HT1080 (cell line): ENCODE measurements around the gene MAP3K10. TPM values are rescaled to one million over a fixed set of nuclear protein-coding genes. Genes with fewer than 3 reads are reported as not detected.
A peak's percentile ranks its signal among the peaks of the same experiment; 100 is the strongest.
"Not testable (repeated sequence)": the region's sequence is repeated elsewhere in the genome, so short reads cannot be mapped to it uniquely, and the experiment has no call there.

ENCODE experiments used
- DNase-seq: peaks from one replicate; pipeline ENCODE4 v3.0.0-alpha.2; 2015; ENCODE audit warnings: low read depth
- polyA plus RNA-seq, 2 experiments: library from polyadenylated mRNA; depleted of rRNA; stranded (reverse); fragments of >200 nt; gene quantifications; 2 replicates each; pipeline ENCODE4 v1.2.3, GENCODE V29; 2015
- total RNA-seq: library from RNA; depleted of rRNA; stranded (reverse); fragments of >200 nt; shearing (Covaris generic); gene quantifications from 2 replicates; pipeline ENCODE4 v1.2.3, GENCODE V29; 2014; rRNA removed

The MAP3K10 gene
- 4.9 and 8.0 TPM in 2 replicates for total RNA-seq
- polyA plus RNA-seq (2015; cell fraction: cytosol; rRNA removed), result 6.5 and 7.4 TPM in 2 replicates
- polyA plus RNA-seq (2015; cell fraction: nucleus; rRNA removed), result 28.7 and 31.6 TPM in 2 replicates

DNA sequence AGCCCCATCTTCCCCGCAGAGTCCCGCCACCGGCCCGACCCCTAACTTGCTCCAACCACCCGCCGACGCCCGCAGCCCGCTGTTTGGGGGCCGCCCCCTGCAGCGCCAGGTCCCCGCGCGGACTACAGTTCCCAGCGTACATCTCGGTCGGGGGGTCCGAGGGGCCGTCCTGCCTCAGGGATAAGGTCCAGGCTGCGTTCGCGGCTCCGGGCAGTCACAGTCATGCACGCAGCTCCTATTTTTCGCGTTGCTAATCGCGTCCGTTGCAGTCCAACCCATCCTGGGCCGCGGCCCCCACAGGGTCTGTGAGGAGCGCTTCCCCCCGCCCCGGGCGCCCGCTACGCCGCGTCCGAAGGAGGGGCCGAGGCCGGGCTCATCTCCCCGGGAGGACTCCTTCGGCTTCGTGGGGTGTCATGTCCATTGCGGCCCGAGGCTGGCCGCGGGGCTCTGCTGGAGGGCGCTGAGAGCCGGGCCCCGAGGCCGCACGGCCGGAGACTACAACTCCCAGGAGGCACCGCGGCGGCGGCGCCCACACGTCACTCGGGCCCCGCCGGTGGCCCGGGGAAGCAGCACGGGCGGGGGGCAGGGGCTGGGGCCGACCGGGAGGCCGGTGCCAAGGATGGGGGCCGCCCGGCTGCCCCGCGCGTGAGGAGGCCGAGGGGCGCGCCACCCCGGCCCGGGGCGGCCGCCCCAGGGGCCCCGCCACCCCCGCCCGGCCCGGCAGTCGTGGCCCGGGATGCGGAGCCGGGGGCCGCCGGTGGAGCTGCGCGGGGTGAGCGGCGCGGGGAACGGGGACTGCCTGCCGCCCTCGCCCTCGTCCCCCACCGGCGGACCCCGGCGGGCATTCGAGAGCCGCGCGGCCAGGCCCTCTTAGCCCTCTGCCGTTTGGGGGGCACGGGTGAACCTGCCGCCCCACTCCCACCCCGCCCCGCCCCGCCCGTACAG is at the start of gene MAP3K10:
MAP3K10 (plus strand) TSS at position 536 of the 945 bp plus-strand sequence. CDS start 606 bp downstream, outside the sequence.
- DNase-seq, result peak; percentile 84

DNA sequence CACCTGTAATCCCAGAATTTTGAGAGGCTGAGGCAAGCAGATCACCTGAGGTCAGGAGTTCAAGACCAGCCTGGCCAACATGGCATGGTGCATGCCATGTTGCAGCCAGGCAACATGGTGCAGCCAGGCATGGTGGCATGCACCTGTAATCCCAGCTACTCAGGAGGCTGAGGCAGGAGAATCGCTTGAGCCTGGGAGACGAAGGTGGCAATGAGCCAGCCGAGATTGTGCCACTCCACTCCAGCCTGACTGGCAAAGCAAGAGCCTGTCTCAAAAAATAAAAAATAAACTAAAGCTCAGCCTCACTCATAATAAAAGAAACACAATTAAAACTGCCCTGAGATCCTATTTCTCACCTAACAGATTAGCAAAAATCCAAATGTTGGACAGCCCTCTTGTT is 49.7 kb upstream of the MAP3K10 start:
- no peak for DNase-seq

DNA sequence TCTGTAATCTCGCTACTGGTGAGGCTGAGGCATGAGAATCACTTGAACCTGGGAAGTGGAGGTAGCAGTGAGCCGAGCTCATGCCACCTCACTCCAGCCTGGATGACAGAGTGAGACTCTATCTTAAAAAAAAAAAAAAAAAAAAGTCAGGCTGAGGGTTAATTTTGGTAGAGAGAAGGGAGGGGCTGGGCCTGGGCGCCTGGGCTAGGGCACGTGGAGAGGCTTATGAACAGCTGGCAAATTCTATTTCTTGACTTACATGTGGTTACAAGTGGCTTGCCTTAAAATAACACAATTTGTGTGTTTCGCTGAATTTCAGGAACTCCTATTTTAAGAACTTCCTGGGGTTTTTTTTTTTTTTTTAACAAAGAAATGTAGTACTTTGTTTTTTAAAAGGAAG is 47.6 kb upstream of the MAP3K10 start:
- DNase-seq, result no peak

DNA sequence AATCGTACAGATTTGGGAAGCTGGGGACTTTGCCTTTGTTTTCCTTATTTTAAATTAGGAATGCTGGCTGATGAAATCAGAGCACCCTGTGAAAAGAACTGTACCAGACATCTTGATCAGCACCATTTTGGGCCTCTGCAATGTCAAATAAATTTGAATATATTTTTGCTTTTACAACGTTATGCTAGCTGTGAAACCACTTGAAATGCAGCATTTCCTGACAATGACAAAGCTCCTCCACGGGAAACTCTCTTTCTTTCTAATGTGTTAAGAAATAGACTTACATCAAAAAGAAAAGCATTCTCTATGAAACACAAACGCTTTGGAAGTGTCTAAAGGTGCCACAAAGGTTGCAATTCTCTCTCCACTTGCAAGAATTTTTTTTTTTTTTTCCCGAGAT is 47.1 kb upstream of the MAP3K10 start:
- DNase-seq, result no peak

GRCh38 chr19:40144947-40145748 is 46.1 kb upstream of the MAP3K10 start:
- no peak for DNase-seq

GRCh38 chr19:40145749-40146029 is 45.5 kb upstream of the MAP3K10 start:
- not testable (repeated sequence) for DNase-seq

DNA sequence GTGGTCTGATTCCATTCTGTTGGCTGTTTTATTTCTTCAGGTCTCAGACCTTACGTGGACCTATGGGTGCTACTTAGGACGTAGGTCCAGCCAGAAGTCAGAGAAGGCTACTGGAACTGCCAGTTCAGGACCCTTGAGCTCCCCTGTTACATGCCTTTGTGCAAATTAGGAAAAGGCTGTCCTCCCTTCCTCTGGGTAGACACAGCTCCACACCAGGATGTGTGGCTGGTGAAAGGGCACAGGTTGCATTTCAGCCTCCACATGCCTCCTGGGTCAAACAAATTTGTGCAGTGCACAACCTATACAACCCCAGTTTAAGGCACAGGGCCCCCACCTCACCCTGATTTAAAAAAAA is 43.9 kb upstream of the MAP3K10 start:
- DNase-seq, result no peak

DNA sequence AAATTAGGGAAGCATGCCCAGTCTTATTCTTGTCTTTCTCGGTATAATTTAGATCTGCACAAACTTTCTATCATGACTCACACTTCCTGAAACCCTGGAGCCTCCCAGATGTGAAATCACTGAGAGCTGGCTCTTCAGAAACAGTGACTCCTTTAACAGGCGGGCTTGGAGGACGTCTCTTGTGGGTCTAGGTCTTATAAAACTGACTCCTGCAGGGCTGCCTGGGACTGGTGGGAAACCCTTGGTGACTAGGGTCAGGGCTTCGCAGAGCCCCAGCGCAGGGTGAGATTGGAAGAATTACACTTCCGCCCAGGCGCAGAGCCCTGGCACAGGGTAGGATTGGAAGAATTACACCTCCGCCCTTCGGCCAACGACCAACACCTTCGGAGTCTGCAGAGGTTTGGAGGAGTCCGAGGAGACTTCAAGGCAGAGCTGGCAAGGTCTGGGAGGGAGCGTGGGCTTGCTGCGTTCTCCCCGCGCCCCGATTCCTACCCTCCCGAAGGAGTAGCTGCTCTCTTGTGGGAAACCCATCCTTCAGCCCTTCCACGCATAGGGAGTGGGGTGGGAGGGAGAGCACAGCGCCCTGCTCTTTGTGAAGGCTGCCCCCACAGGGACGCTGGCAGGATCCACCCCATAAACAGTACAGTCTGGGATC is 43.4 kb upstream of the MAP3K10 start:
- peak; percentile 91 for DNase-seq

- no peak for DNase-seq
Observed at GRCh38 chr19:40149501-40149900, 41.7 kb upstream of the MAP3K10 start.

GRCh38 chr19:40150170-40150569 is 41.1 kb upstream of the MAP3K10 start:
- DNase-seq, result no peak

DNA sequence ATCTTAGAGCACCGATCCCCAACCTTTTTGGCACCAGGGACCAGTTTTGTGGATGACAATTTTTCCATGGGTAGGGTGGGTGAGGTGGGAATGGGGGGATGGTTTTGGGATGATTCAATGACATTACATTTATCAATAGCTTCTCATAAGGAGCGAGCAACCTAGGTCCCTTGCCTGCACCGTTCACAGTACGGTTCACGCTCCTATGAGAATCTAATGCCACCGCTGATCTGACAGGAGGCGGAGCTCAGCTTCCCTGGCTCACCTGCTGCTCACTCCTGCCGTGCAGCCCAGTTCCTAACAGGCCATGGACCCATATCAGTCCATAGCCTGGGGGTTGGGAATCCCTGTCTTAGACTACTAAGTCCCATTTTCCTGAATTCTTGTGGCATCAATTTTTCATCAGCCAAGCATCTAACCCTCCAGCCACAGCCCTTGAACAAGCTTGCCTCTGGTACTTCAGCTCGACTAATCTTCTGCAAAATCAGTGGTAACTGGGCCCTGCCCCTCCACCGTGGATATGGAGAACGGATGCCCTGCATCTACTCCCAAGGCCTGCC is 37.0 kb upstream of the MAP3K10 start:
- no peak for DNase-seq

DNA sequence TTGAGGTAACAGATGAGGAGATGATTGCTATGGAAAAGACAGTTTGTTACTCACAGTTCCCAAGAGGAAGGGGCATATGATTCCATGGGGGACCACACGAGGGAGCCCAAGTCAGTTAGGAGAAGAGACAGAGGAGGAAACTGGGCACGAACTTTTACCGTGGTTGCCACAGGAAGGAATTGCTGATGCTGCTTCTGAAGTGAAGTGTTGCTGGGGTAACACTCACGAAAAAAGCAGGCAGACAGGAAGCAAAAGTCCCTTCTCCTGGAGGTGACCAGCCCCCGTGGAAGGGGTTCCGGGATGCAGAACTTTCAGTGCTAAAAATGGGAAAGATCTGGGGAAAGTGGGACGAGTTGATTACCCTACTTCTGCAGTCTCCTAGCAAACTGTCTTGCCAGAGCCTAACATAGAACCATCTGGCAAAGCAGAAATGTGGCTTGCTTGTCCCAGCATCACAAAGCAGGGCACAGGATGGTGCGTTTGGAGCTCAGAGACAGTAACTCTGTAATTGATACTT is 35.4 kb upstream of the MAP3K10 start:
- peak; percentile 74 for DNase-seq

DNA sequence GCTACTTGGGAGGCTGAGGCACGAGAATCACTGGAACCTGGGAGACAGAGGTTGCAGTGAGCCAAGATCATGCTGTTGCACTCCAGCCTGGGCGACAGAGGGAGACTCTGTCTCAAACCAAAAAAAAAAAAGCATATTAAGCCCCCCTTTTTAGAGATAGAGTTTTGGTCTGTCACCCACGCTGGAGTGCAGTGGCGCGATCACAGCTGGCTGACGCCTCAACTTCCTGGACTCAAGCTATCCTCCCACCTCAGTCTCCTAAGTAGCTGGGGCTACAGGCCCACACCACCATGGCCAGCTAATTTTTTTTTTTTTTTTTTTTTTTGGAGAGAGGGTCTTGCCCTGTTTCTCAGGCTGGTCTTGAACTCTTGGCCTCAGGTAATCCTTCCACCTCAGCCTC is 34.2 kb upstream of the MAP3K10 start:
- DNase-seq, result no peak

DNA sequence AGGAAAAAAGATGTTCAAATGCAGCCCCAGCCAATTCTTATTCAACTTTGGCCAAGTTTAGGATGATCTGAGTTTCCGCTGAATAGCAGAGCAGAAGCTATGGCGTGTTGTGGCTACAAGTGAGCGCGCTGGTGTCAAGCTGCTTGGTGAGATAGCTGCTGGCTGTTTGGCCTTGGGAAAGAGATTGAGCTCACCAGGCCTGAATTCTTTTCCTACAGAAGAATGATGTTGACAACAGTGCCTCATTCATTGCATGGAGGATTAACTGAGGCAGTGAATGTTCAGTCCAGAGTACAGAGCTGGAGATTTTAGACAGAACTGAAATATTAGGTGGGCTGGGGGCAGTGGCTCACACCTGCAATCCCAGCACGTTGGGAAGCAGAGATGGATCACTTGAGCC is 31.5 kb upstream of the MAP3K10 start:
- no peak for DNase-seq

GRCh38 chr19:40162104-40162503 is 29.1 kb upstream of the MAP3K10 start:
- no peak for DNase-seq

DNA sequence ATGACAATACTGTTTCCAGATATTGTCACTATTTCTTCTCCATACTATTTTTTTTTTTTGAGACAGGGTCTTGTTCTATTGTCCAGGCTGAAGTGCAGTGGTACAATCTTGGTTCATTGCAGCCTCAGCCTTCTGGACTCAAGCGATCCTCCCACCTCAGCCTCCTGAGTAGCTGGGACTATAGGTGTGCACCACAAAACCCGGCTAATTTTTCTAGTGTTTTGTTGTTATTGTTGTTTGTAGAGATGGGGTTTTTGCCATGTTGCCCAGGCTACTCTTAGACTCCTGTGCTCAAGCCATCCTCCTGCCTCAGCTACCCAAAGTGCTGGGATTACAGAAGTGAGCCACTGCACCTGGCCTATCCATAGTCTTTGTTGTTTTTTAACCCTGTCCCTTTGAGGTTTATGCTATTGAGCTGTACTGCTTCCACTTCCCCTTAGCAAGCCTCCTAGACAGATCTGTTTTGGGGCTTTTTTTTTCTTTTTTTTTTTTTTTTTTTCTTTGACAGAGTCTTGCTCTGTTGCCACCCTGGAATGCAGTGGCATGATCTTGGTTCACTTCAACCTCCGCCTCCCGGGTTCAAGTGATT is 27.6 kb upstream of the MAP3K10 start:
- DNase-seq, result no peak

DNA sequence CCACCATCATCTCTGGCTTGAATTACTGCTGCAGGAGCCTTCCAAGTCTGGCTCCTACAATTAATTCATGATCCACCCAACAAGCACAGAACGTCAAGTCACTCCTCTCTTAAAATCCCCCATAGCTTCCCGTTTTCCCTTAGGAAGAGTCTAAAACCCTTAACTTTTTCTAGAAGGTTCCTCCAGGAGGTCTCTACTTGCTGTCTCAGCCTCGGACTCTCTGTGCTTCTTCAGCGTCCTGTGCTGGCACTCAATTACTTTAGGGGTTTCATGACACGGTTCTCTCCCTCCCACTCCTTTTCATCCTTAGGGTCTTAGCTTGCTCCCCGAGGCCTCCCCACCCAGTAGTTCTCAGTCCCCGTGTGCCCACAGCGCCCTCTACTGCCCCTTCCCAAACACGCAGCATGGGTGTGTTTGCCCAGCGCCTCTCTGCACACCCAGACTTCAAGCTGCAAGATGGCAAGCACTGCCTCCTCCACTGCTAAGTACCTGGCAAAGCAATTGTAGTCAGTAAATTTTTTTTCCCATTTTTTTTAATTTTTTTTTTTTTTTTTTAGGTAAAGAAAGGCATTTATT is 25.8 kb upstream of the MAP3K10 start:
- peak; percentile 30 for DNase-seq

- DNase-seq, result not testable (repeated sequence)
Observed at GRCh38 chr19:40169482-40170302, 21.5 kb upstream of the MAP3K10 start.

DNA sequence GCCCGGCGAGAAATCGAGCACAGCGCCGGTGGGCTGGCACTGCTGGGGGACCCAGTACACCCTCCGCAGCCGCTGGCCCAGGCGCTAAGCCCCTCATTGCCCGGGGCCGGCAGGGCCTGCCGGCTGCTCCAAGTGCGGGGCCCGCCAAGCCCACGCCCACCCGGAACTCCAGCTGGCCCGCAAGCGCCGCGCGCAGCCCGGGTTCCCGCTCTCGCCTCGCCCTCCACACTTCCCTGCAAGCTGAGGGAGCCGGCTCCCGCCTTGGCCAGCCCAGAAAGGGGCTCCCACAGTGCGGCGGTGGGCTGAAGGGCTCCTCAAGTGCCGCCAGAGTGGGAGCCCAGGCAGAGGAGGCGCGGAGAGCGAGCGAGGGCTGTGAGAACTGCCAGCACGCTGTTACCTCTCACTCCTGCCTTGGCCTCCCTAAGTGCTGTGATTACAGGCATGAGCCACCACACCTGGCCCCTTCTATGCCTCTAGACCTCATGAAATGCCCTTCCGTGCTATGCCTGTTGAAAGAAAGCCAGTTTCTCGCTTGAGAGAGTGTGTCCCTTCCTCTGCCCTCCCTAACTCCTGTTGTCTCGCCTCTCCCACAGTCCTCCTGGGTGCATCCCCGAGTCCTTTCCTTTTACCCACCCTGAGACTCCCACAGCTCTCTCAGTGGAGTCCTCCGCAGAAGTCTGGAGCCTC is 20.8 kb upstream of the MAP3K10 start:
- DNase-seq, result not testable (repeated sequence)
